ENCODE measurements around the gene STEAP1B. TPM values are rescaled to one million over a fixed set of nuclear protein-coding genes. Genes with fewer than 3 reads are reported as not detected.
"Not testable (repeated sequence)": the region's sequence is repeated elsewhere in the genome, so short reads cannot be mapped to it uniquely, and the experiment has no call there.

STEAP1B gene
- under 1 TPM in 1 of 2 experiments, not detected in 1; 0.23 TPM for total RNA-seq

GRCh38 chr7:22499888-22500689 lies at the start of gene STEAP1B:
Gene STEAP1B (minus strand): TSS chr7:22500188. CDS start chr7:22494855, 5,333 bp downstream.
- CTCF ChIA-PET = interaction anchor here (0.6 to 1.5 kb wide), 4 partner anchors 9 to 417 kb away, joined by 3 to 8 read pairs (median 4); no protein-coding TSS in a partner anchor
- POLR2A ChIA-PET = not testable (repeated sequence)

GRCh38 chr7:22549051-22549450 lies 49.1 kb upstream of the STEAP1B start:
- ChIA-PET POLR2A (no interaction called here), CTCF (no interaction called here)

- CTCF ChIA-PET = no interaction called here
- POLR2A ChIA-PET = no interaction called here
These were observed 48.3 kb upstream of the STEAP1B start for GRCh38 chr7:22548313-22548712.

GRCh38 chr7:22546769-22547168 lies 46.8 kb upstream of the STEAP1B start:
- ChIA-PET CTCF (no interaction called here), POLR2A (no interaction called here)

GRCh38 chr7:22545529-22545928 lies 45.5 kb upstream of the STEAP1B start:
- ChIA-PET CTCF (no interaction called here), POLR2A (no interaction called here)

GRCh38 chr7:22544245-22544644 lies 44.3 kb upstream of the STEAP1B start:
- POLR2A ChIA-PET = no interaction called here

GRCh38 chr7:22543169-22543568 lies 43.2 kb upstream of the STEAP1B start:
- CTCF ChIA-PET = no interaction called here
- POLR2A ChIA-PET = no interaction called here

More at GRCh38 chr7:22544245-22544644, 44.3 kb upstream of the STEAP1B start:
- CTCF ChIA-PET = interaction anchor here (0.6 kb wide), 1 partner anchor 306 kb away, joined by 3 read pairs; no protein-coding TSS in a partner anchor

GRCh38 chr7:22542669-22543068 lies 42.7 kb upstream of the STEAP1B start:
- ChIA-PET CTCF (no interaction called here), POLR2A (no interaction called here)

- POLR2A ChIA-PET = no interaction called here
- CTCF ChIA-PET = no interaction called here
These were observed 42.3 kb upstream of the STEAP1B start for GRCh38 chr7:22542254-22542653.

- ChIA-PET CTCF (no interaction called here), POLR2A (no interaction called here)
These were observed 41.8 kb upstream of the STEAP1B start for GRCh38 chr7:22541789-22542188.

GRCh38 chr7:22528537-22528936 lies 28.5 kb upstream of the STEAP1B start:
- POLR2A ChIA-PET, CTCF ChIA-PET: not testable (repeated sequence)

- POLR2A ChIA-PET = not testable (repeated sequence)
- CTCF ChIA-PET = interaction anchor here (0.7 kb wide), 1 partner anchor 1002 kb away, joined by 3 read pairs; no protein-coding TSS in a partner anchor
These were observed 24.5 kb upstream of the STEAP1B start for GRCh38 chr7:22524353-22524947.

GRCh38 chr7:22523478-22524352 lies 23.7 kb upstream of the STEAP1B start:
- POLR2A ChIA-PET = not testable (repeated sequence)
- CTCF ChIA-PET = interaction anchor here (0.7 kb wide), 1 partner anchor 1002 kb away, joined by 3 read pairs; no protein-coding TSS in a partner anchor

- POLR2A ChIA-PET, CTCF ChIA-PET: not testable (repeated sequence)
These were observed 19.6 kb upstream of the STEAP1B start for GRCh38 chr7:22519560-22519959.

- POLR2A ChIA-PET, CTCF ChIA-PET: not testable (repeated sequence)
These were observed 17.0 kb upstream of the STEAP1B start for GRCh38 chr7:22516950-22517349.

GRCh38 chr7:22514963-22515362 lies 15.0 kb upstream of the STEAP1B start:
- CTCF ChIA-PET, POLR2A ChIA-PET: not testable (repeated sequence)

- CTCF ChIA-PET, POLR2A ChIA-PET: not testable (repeated sequence)
These were observed 7.3 kb upstream of the STEAP1B start for GRCh38 chr7:22507320-22507719.

GRCh38 chr7:22506316-22507020 lies 6.5 kb upstream of the STEAP1B start:
- CTCF ChIA-PET, POLR2A ChIA-PET: not testable (repeated sequence)

GRCh38 chr7:22504519-22504918 lies 4.5 kb upstream of the STEAP1B start:
- CTCF ChIA-PET, POLR2A ChIA-PET: not testable (repeated sequence)

- CTCF ChIA-PET = not testable (repeated sequence)
- POLR2A ChIA-PET = interaction anchor here (0.6 kb wide), 1 partner anchor 258 kb away, joined by 3 read pairs; no protein-coding TSS in a partner anchor
These were observed 2.1 kb upstream of the STEAP1B start for GRCh38 chr7:22502104-22502503.
